ENCODE results near the gene KLHDC4. TPM values are rescaled to one million over a fixed set of nuclear protein-coding genes. Genes with fewer than 3 reads are reported as not detected.
"Not testable (repeated sequence)": the region's sequence is repeated elsewhere in the genome, so short reads cannot be mapped to it uniquely, and the experiment has no call there.

Gene KLHDC4
- total RNA-seq, 3 donors from 2014 or later (not counting 1 experiment from before 2014, with no cell fraction given), result 210 to 311 (median 210) TPM

- H3K4me1 ChIP-seq (ENCODE audit: control insufficient read depth, insufficient read depth, low read length); H3K36me3 ChIP-seq (ENCODE audit: control insufficient read depth, insufficient read depth, low read length); H3K27me3 ChIP-seq (ENCODE audit: control insufficient read depth, insufficient read depth, low read length); DNase-seq; H3K9me3 Mint-ChIP-seq; H3K27ac ChIP-seq (ENCODE audit: low read length); ATAC-seq; H3K4me1 Mint-ChIP-seq; H3K9me3 ChIP-seq (ENCODE audit: control insufficient read depth, insufficient read depth, low read length); H3K4me3 Mint-ChIP-seq; H3K4me3 ChIP-seq (ENCODE audit: low read length); H3K27ac Mint-ChIP-seq; intact Hi-C loops (cut with micrococcal nuclease); H3K36me3 Mint-ChIP-seq; H3K27me3 Mint-ChIP-seq (ENCODE audit: low read depth in 2 of 2): not testable (repeated sequence)
- WGBS (ENCODE audit: insufficient coverage), result 90% methylated on average over 2 of the region's 2 CpGs
Measured at GRCh38 chr16:87787451-87788091, 21.8 kb upstream of the KLHDC4 start.

GRCh38 chr16:87784812-87785211 is 19.0 kb upstream of the KLHDC4 start:
- Histone ChIP-seq H3K36me3 (ENCODE audit: control insufficient read depth, insufficient read depth, low read length) (no peaks in the 10 kb centered on the region), H3K27ac (ENCODE audit: low read length) (no peak overlapping the region), H3K4me1 (ENCODE audit: control insufficient read depth, insufficient read depth, low read length) (peaks cover 20% of the 10 kb centered on the region), H3K27me3 (ENCODE audit: control insufficient read depth, insufficient read depth, low read length) (no peaks in the 10 kb centered on the region), H3K4me3 (ENCODE audit: low read length) (no peak overlapping the region), H3K9me3 (ENCODE audit: control insufficient read depth, insufficient read depth, low read length) (peaks cover 3% of the 10 kb centered on the region)
- DNase-seq (no peak), ATAC-seq (no peak)
- no peaks in the 10 kb centered on the region for H3K27me3 Mint-ChIP-seq (ENCODE audit: low read depth in 2 of 2)
- H3K36me3 Mint-ChIP-seq, result no peaks in the 10 kb centered on the region
- H3K27ac Mint-ChIP-seq, result no peak overlapping the region
- intact Hi-C loops (cut with micrococcal nuclease), result no loop called here
- WGBS (ENCODE audit: insufficient coverage), result 93% methylated on average over 10 of the region's 10 CpGs
- H3K9me3 Mint-ChIP-seq, result no peaks in the 10 kb centered on the region
- no peak for TF ChIP-seq CTCF (IDR thresholded peaks at IDR 0.05)
- H3K4me1 Mint-ChIP-seq, result peaks cover 15% of the 10 kb centered on the region in 2 donors
- H3K4me3 Mint-ChIP-seq, result no peak overlapping the region

GRCh38 chr16:87782033-87782432 is 16.2 kb upstream of the KLHDC4 start:
- Mint-ChIP-seq H3K27ac (no peak overlapping the region), H3K4me3 (no peak overlapping the region), H3K9me3 (no peaks in the 10 kb centered on the region), H3K27me3 (ENCODE audit: low read depth in 2 of 2) (no peaks in the 10 kb centered on the region), H3K4me1 (peaks cover 20 to 29% of the 10 kb centered on the region in 2 donors), H3K36me3 (no peaks in the 10 kb centered on the region)
- Histone ChIP-seq H3K4me3 (ENCODE audit: low read length) (no peak overlapping the region), H3K27ac (ENCODE audit: low read length) (no peak overlapping the region), H3K27me3 (ENCODE audit: control insufficient read depth, insufficient read depth, low read length) (no peaks in the 10 kb centered on the region), H3K4me1 (ENCODE audit: control insufficient read depth, insufficient read depth, low read length) (peaks cover 44% of the 10 kb centered on the region), H3K36me3 (ENCODE audit: control insufficient read depth, insufficient read depth, low read length) (no peaks in the 10 kb centered on the region), H3K9me3 (ENCODE audit: control insufficient read depth, insufficient read depth, low read length) (peaks cover 3% of the 10 kb centered on the region)
- ATAC-seq (no peak), DNase-seq (no peak)
- intact Hi-C loops (cut with micrococcal nuclease), result no loop called here
- no peak for TF ChIP-seq CTCF (IDR thresholded peaks at IDR 0.05)
- 82% methylated on average over 2 of the region's 4 CpGs for WGBS (ENCODE audit: insufficient coverage)

- DNase-seq, result peak in 1 of 2 donors; percentile 70
- no peaks in the 10 kb centered on the region for H3K27me3 Mint-ChIP-seq (ENCODE audit: low read depth in 2 of 2)
- no peaks in the 10 kb centered on the region for H3K36me3 Mint-ChIP-seq
- H3K9me3 Mint-ChIP-seq, result no peaks in the 10 kb centered on the region
- peak overlapping the region; percentile 77 for H3K4me3 Mint-ChIP-seq
- H3K36me3 ChIP-seq (ENCODE audit: control insufficient read depth, insufficient read depth, low read length), result no peaks in the 10 kb centered on the region
- peak in 1 of 3 donors; percentile 3 for ATAC-seq
- peaks cover 3% of the 10 kb centered on the region for H3K9me3 ChIP-seq (ENCODE audit: control insufficient read depth, insufficient read depth, low read length)
- no peak for TF ChIP-seq CTCF (IDR thresholded peaks at IDR 0.05)
- peaks cover 20 to 29% of the 10 kb centered on the region in 2 donors for H3K4me1 Mint-ChIP-seq
- intact Hi-C loops (cut with micrococcal nuclease), result no loop called here
- no peaks in the 10 kb centered on the region for H3K27me3 ChIP-seq (ENCODE audit: control insufficient read depth, insufficient read depth, low read length)
- H3K27ac Mint-ChIP-seq, result peak overlapping the region; percentile 87 to 90
- peak overlapping the region; percentile 55 for H3K27ac ChIP-seq (ENCODE audit: low read length)
- 16% methylated on average over 8 of the region's 10 CpGs for WGBS (ENCODE audit: insufficient coverage)
- H3K4me3 ChIP-seq (ENCODE audit: low read length), result no peak overlapping the region
- H3K4me1 ChIP-seq (ENCODE audit: control insufficient read depth, insufficient read depth, low read length), result peaks cover 44% of the 10 kb centered on the region
Measured at GRCh38 chr16:87780385-87780989, 14.7 kb upstream of the KLHDC4 start.

Measured in natural killer cell (primary cell).